NB4 (cell line): ENCODE data around the gene AOPEP.

Source experiments
- DNase-seq: peaks from one replicate; pipeline ENCODE4 v3.0.0; 2010; ENCODE audit warnings: low read depth
- H3K4me3 ChIP-seq: one replicate; pipeline ENCODE4 v1.5.1; 2011; ENCODE audit warnings: mild to moderate bottlenecking, low read depth, low read length, moderate library complexity
- CTCF ChIP-seq: IDR thresholded peaks from one replicate; pipeline ENCODE4 v1.5.1; 2012; ENCODE audit warnings: low read depth, low read length
- MAX ChIP-seq: IDR thresholded peaks from 2 replicates; pipeline ENCODE4 v1.6.1; 2011; ENCODE audit warnings: low read depth, low read length
- MYC ChIP-seq: IDR thresholded peaks from 2 replicates; pipeline ENCODE4 v1.6.1; 2011; ENCODE audit warnings: low read depth, low read length
- POLR2A ChIP-seq: IDR thresholded peaks from 2 replicates; pipeline ENCODE4 v1.6.1; 2011; ENCODE audit warnings: mild to moderate bottlenecking; ENCODE audit not compliant: insufficient read length; ENCODE audit errors: extremely low read depth

AOPEP gene

GRCh38 chr9:94895668-94896067 is 169.2 kb downstream of the AOPEP start:
- TF ChIP-seq POLR2A = no peak
- TF ChIP-seq MYC = no peak
- TF ChIP-seq MAX = no peak
- no peak for TF ChIP-seq CTCF
- no peak overlapping the region for H3K4me3 ChIP-seq
- no peak for DNase-seq

- H3K4me3 ChIP-seq = no peak overlapping the region
- DNase-seq = no peak
- no peak for TF ChIP-seq MYC
- TF ChIP-seq MAX = no peak
These were observed 170.0 kb downstream of the AOPEP start for GRCh38 chr9:94896512-94896911.

- DNase-seq = no peak
- no peak for TF ChIP-seq MYC
- no peak for TF ChIP-seq MAX
- TF ChIP-seq CTCF = no peak
- TF ChIP-seq POLR2A = no peak
- no peak overlapping the region for H3K4me3 ChIP-seq
These were observed 173.1 kb downstream of the AOPEP start for GRCh38 chr9:94899464-94900221.

GRCh38 chr9:94900222-94901018 is 173.9 kb downstream of the AOPEP start:
- TF ChIP-seq POLR2A (no peak), CTCF (no peak), MAX (no peak), MYC (no peak)
- no peak overlapping the region for H3K4me3 ChIP-seq
- DNase-seq = no peak

GRCh38 chr9:94901019-94901363 is 174.5 kb downstream of the AOPEP start:
- no peak overlapping the region for H3K4me3 ChIP-seq
- DNase-seq = no peak
- TF ChIP-seq MAX (no peak), MYC (no peak)

- DNase-seq = no peak
- TF ChIP-seq MAX (no peak), MYC (no peak), CTCF (no peak), POLR2A (no peak)
- no peak overlapping the region for H3K4me3 ChIP-seq
These were observed 177.5 kb downstream of the AOPEP start for GRCh38 chr9:94903961-94904421.
